ENCODE results near the gene RARRES1.

The RARRES1 gene

GRCh38 chr3:158763421-158763820 lies 31.2 kb upstream of the RARRES1 start:
- no peak for DNase-seq

- no peak for DNase-seq
These were observed 30.4 kb upstream of the RARRES1 start for GRCh38 chr3:158762701-158763100.

- no peak for DNase-seq
These were observed 29.1 kb upstream of the RARRES1 start for GRCh38 chr3:158761350-158761749.

DNA sequence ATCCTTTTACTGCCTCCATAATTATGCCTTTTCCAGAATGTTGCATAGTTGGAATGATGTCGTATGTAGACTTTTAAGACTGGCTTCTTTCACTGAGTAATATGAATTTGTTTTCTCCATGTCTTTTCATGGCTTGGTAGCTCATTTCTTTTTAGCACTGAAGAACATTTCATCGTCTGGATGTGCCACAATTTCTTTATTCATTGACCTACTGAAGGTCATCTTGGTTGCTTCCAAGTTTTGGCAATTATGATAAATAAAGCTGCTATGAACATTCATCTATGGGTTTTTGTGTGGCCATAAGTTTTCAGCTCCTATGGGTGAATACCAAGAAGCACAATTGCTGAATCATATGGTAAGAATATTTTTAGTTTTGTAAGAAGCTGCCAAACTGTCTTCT lies 23.2 kb upstream of the RARRES1 start:
- DNase-seq, result no peak

DNA sequence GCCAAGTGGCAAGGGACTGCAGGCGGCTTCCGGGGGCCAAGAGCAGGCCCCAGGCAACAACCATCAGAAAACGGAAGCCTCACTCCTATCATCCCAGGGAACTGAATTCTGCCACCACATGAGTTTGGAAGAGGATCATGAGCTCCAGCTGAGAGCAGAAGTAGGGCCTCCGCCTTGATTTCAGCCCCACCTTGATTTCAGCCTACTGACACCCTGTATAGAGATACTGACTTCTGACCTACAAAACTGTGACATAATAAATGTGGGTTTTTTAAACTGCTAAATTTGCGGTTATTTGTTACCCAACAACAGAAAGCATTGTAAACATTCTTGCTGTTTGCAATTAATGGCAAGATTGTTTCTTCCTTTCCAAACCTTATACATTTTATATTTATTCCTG lies 21.6 kb upstream of the RARRES1 start:
- no peak for DNase-seq

DNA sequence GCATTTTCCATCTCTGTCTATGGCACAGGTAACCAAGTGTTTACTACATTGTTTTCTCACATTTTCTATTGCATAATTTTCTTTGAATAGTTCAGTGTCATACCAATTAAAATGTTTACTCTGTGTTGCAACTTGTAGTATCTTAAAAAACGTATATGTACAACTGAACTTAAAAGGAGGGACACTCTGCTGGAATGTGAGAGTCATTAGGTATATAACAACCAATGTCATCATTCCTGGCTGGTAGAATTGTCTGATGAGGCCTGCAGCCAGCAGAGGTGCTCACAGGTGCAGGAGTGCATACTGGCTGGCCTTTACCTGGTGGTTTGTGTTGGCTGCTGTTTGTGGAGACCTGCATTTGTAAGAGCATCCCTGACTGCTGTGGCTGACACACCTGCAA lies 19.1 kb upstream of the RARRES1 start:
- no peak for DNase-seq

DNA sequence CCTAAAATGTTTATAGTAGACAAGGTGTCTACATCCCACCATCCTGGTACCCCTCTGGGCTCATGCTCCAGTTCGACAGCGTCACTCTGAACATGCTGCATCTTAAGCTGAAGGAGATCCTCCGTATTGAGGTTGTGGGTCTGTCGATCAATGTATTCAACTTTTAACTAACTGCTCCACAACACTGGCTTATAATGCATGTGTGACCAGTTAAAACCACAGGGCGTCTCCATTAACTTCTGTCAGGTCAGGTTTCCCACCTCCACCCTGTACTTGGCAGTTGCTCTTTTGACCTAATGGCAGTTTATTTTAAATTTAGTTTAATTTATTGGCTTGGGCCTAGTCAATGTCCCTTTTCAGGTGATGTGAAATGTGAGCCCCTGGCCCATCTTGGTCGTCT lies 17.8 kb upstream of the RARRES1 start:
- no peak for DNase-seq

DNA sequence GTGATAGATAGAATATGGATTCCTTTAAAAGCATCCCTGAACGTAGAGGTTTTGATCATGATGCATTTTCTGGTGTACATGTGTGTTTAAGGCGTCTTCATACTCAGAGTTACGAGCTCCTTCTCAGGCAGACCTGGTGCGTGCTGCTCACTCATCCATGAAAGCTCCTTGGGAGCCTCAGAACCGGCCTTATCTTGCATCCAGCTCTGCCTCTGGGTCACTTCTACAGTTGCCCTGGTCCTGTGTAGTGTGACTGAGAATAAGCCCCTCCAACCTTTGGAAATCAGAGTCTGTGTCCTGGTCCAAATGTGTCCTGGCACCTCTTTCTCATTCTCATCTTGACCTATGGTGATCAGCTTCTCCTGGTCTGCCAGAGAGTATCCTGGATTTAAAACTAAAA lies 17.3 kb upstream of the RARRES1 start:
- no peak for DNase-seq

DNA sequence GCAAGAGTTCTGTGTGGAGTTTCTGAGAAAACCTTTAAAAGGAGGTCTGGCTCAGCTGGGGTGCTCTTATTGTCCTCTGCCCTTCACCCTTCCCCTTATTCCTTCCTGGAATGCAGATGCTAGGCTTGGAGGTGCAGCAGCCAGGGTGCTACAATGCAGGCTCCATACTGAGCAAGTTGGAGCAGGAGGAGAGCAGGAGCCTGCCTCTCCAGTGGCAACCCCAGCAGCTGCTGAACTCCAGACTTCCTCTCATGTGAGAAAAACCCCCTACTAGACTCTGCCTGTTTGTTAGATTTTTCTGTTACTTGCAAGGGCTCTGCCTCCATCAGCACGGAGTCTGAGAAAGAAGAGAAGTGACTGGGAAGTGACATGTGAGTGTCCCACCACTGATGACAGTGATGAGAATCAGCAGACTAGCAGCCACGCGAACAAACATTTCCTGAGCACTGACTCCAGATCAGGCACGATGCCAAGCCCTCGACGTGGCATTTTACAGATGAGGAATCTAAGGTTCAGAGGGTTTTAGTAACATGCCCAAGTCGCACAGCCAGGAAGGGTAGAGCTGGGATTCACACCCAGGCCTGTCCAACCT lies 16.1 kb upstream of the RARRES1 start:
- no peak for DNase-seq

GRCh38 chr3:158747417-158747816 lies 15.2 kb upstream of the RARRES1 start:
- DNase-seq, result no peak

GRCh38 chr3:158745551-158745950 lies 13.3 kb upstream of the RARRES1 start:
- no peak for DNase-seq

GRCh38 chr3:158744567-158745288 lies 12.5 kb upstream of the RARRES1 start:
- DNase-seq, result no peak

DNA sequence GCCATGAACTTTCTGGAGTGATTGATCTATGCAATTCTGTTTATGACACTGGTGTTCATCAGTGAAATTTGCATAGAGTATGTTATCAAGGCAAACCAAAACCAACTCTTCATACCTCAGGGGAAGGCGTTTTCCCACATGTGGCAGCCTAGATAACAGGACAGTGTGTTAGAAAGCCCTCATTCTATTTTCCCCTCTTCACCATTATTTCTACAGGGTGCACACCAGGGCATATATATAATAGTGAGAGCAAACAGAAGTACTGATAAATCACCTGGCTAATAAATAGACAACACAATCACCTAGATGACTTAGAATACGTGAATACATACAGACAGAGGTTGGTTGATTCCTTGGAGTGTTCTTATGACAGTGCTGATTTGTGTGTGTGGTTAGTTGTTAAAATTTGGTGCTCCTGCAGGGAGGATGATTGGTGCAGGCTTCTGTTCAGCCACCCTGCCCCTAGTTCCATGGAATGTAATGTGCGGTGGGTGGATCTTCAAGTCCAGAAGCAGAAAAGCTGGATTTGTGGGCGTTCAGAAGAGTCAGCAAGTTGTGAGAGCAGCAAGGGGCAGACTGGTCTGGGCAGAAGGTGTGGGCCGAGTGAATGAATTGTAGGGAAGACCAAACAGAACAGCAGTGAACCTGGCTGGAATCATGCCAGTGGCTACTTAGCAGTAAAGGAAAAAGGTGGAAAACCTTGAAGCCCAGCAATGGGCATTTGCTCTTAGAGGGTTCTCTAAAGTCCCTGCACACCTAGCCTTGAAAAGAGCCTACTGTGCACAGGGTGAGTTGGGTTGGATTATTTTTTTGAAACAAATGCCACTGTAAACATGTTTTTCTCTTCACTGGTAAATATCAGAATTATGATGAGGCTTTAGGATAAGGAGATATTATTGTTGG lies 11.7 kb upstream of the RARRES1 start:
- no peak for DNase-seq

- DNase-seq, result no peak
These were observed 10.8 kb upstream of the RARRES1 start for GRCh38 chr3:158742871-158743663.

GRCh38 chr3:158739661-158740060 lies 7.4 kb upstream of the RARRES1 start:
- DNase-seq, result no peak

GRCh38 chr3:158739078-158739477 lies 6.8 kb upstream of the RARRES1 start:
- no peak for DNase-seq

- DNase-seq, result no peak
These were observed 6.4 kb upstream of the RARRES1 start for GRCh38 chr3:158738653-158739052.

DNA sequence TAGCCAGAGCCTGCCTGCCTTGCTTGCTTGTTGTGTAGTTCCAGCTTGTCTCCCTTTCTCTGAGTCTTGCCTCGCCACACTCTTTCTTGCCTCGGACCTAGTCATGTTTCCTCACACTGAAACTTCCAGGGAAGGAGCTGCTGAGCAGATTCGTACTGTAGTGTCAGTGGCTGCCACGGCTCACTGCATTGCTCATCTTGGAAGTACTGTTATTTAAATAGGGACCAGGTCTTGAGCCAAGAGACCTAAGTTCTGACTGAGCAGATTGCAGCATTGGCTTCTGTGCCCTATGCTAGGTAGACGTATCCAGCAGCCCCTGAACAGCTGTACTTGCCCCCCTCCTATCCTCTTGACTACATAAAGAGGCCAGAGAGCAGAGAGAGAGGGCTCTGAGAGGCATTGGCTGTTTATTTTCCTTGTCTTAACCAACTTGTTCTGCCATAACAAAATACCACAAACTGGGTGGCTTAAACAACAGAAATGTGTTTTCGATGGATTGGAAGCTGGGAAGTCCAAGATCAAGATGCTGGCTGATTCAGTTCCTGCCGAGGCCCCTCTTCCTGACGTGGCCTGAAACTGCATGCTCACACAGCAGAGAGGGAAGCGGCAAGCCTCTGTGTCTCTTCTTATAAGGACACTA lies 5.8 kb upstream of the RARRES1 start:
- DNase-seq, result no peak

DNA sequence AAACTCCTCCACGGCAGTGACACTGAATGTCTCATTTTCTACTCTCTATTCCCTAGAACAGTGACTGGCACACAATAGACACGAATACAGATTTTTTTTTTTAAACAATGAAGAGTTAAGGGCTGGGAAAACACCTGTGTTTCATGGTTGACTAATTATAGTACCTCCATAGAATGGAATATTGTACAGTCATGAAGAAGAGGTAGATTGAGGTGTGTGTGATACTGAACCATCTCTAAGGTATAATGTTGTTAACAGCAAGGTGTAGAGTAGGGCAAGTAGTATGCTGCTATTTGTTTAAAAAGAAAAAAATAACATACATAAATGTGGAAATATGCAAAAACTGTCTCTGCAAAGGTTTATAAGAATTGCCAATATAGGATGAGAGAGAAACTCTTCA lies 5.2 kb upstream of the RARRES1 start:
- no peak for DNase-seq

GRCh38 chr3:158735296-158736033 lies 3.2 kb upstream of the RARRES1 start:
- DNase-seq, result no peak

DNA sequence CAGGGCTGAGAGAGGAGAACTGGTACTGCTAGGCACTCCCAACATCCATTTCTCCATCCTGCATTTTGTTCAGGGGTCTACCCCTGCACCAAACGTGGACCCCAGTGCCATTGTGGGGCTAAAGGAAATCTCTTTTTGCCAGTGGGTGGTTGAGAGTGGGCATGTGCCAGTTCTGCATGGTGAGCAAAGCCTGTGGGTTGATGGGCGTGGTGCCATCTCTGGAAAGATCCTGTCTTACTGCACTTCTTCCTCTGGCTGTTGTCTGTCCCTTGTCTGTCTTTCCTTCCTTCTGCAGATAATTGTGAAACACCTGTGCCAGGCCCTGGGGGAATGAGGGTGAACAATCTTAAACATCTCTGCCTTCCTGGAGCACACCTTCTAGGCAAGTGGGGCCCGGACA lies 1.4 kb upstream of the RARRES1 start:
- no peak for DNase-seq

DNA sequence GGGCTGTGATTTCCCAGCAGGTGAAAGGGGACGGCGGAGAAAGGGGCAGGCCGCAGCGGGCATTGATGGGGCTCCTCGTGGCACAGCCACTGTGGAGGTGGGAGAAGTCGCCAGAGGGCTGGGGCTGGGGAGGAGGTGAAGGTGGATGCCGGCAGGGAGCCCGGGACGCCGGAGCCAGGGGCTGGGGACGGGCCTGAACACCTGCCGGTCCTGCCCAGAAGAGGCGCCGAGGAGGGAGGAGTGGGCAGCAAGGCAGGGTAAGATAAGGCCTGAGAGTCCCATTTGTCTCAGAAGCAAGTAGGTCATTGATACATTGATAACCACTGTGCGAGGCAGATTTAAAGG lies 571 bp upstream of the RARRES1 start:
- no peak for DNase-seq
